IMR-90 (cell line): ENCODE results near the gene NEUROD2. TPM values are rescaled to one million over a fixed set of nuclear protein-coding genes. Genes with fewer than 3 reads are reported as not detected.

Experiments
- ATAC-seq: fragments of 200-7000 bp; cut with Tn5 transposase; 2 replicates; pipeline ENCODE4 v1.9.1; 2020; ENCODE audit warnings: low read depth, mild to moderate bottlenecking, moderate library complexity
- Bru-seq: library from RNA; stranded (reverse); fragments of 400-500 nt; gene quantifications from one replicate; lab custom pipeline; 2021; lab: Mats Ljungman, UMichigan
- BruChase-seq, 2 experiments: library from RNA; stranded (reverse); fragments of 400-500 nt; gene quantifications; one replicate each; lab custom pipeline; 2021; lab: Mats Ljungman, UMichigan
- BruUV-seq: library from RNA; stranded (reverse); fragments of 400-500 nt; replicated peaks from 2 replicates; lab custom pipeline; 2021; lab: Mats Ljungman, UMichigan
- CTCF ChIA-PET: fragments of 300-600 bp; formaldehyde crosslinking; extraction: SDS; loops from one replicate; lab custom pipeline; 2021; ENCODE audit warnings: antibody characterized with exemption; lab: Yijun Ruan, JAX
- POLR2A ChIA-PET: fragments of 300-600 bp; sonication (Branson Sonifier 250); formaldehyde crosslinking; loops from one replicate; lab custom pipeline; 2022; ENCODE audit warnings: antibody characterized with exemption; ENCODE audit not compliant: unreplicated experiment; lab: Charles Lee
- DNase-seq: peaks from one replicate; pipeline ENCODE4 v3.0.0; 2013
- H2AFZ ChIP-seq: replicated peaks from 2 replicates; pipeline ENCODE3; 2013; ENCODE audit warnings: low read length, mild to moderate bottlenecking; ENCODE audit not compliant: poor library complexity
- H2AK5ac ChIP-seq: 2 replicates; pipeline ENCODE4 v1.6.1; 2013; ENCODE audit warnings: low read depth, low read length, inconsistent platforms
- H2AK9ac ChIP-seq: replicated peaks from 2 replicates; pipeline ENCODE3; 2013; ENCODE audit warnings: mild to moderate bottlenecking, low read depth, low read length, moderate library complexity; ENCODE audit not compliant: poor library complexity
- H2BK120ac ChIP-seq: 2 replicates; pipeline ENCODE4 v1.6.1; 2013; ENCODE audit warnings: low read depth, low read length, inconsistent platforms
- H2BK15ac ChIP-seq: 3 replicates; pipeline ENCODE4 v1.6.1; 2013; ENCODE audit warnings: low read depth, low read length, inconsistent platforms
- H2BK20ac ChIP-seq: 2 replicates; pipeline ENCODE4 v1.6.1; 2013; ENCODE audit warnings: low read depth, mild to moderate bottlenecking, inconsistent platforms, low read length, moderate library complexity
- H2BK5ac ChIP-seq: 2 replicates; pipeline ENCODE4 v1.6.1; 2013; ENCODE audit warnings: mild to moderate bottlenecking, low read depth, low read length, inconsistent platforms; ENCODE audit not compliant: poor library complexity, severe bottlenecking
- H3K14ac ChIP-seq: replicated peaks from 2 replicates; pipeline ENCODE4 v1.6.1; 2013; ENCODE audit warnings: low read depth, low read length, inconsistent platforms
- H3K18ac ChIP-seq: 2 replicates; pipeline ENCODE4 v1.6.1; 2013; ENCODE audit warnings: low read depth, low read length, control low read depth
- H3K23ac ChIP-seq: 2 replicates; pipeline ENCODE4 v1.6.1; 2013; ENCODE audit warnings: low read depth, low read length, inconsistent platforms
- H3K27ac ChIP-seq: 2 replicates; pipeline ENCODE4 v1.5.1; 2013; ENCODE audit warnings: mild to moderate bottlenecking, control low read depth, low read length; ENCODE audit not compliant: insufficient read depth
- H3K27me3 ChIP-seq: 2 replicates; pipeline ENCODE4 v1.6.1; 2013; ENCODE audit warnings: low read length; ENCODE audit not compliant: control insufficient read depth, insufficient read depth
- H3K36me3 ChIP-seq: 2 replicates; pipeline ENCODE4 v1.6.1; 2013; ENCODE audit warnings: low read length, mixed read lengths; ENCODE audit not compliant: control insufficient read depth, insufficient read depth
- H3K4ac ChIP-seq: 2 replicates; pipeline ENCODE4 v1.6.1; 2013; ENCODE audit warnings: low read depth, low read length, inconsistent platforms
- H3K4me1 ChIP-seq: 2 replicates; pipeline ENCODE4 v1.6.1; 2013; ENCODE audit warnings: low read length, mixed read lengths; ENCODE audit not compliant: control insufficient read depth, insufficient read depth
- H3K4me2 ChIP-seq: 2 replicates; pipeline ENCODE4 v1.6.1; 2013; ENCODE audit warnings: low read depth, mild to moderate bottlenecking, control low read depth, low read length, moderate library complexity
- H3K4me3 ChIP-seq: 2 replicates; pipeline ENCODE4 v1.5.1; 2013; ENCODE audit warnings: low read depth, mild to moderate bottlenecking, control low read depth, low read length, moderate library complexity; ENCODE audit not compliant: insufficient read depth
- H3K56ac ChIP-seq: 2 replicates; pipeline ENCODE4 v1.6.1; 2013; ENCODE audit warnings: low read length, inconsistent platforms; ENCODE audit not compliant: insufficient read depth; ENCODE audit errors: extremely low read depth
- H3K79me1 ChIP-seq, 2 experiments: 2 replicates each; pipeline ENCODE4 v1.6.1; 2013; ENCODE audit warnings: low read length in 2 of 2, inconsistent platforms in 1 of 2, low read depth in 1 of 2
- H3K9ac ChIP-seq: 2 replicates; pipeline ENCODE4 v1.6.1; 2013; ENCODE audit warnings: low read depth, low read length, control low read depth
- H3K9me1 ChIP-seq: 2 replicates; pipeline ENCODE4 v1.6.1; 2013; ENCODE audit warnings: low read length, inconsistent platforms; ENCODE audit not compliant: insufficient read depth
- H3K9me3 ChIP-seq: 2 replicates; pipeline ENCODE4 v1.6.1; 2013; ENCODE audit warnings: low read length; ENCODE audit not compliant: control insufficient read depth, insufficient read depth
- H4K20me1 ChIP-seq: 2 replicates; pipeline ENCODE4 v1.6.1; 2013; ENCODE audit warnings: low read length, inconsistent platforms; ENCODE audit not compliant: insufficient read depth
- H4K5ac ChIP-seq: 2 replicates; pipeline ENCODE4 v1.6.1; 2013; ENCODE audit warnings: mild to moderate bottlenecking, low read depth, low read length, control low read depth
- H4K8ac ChIP-seq, 2 experiments: 2 replicates each; pipeline ENCODE4 v1.6.1; 2013; ENCODE audit warnings: low read depth in 2 of 2, low read length in 2 of 2, control low read depth in 1 of 2, inconsistent platforms in 1 of 2
- H4K91ac ChIP-seq: 2 replicates; pipeline ENCODE4 v1.6.1; 2013; ENCODE audit warnings: low read depth, low read length, inconsistent platforms; ENCODE audit not compliant: insufficient read depth
- BHLHE40 ChIP-seq: fragments of 150-350 bp; IDR thresholded peaks from 2 replicates; pipeline ENCODE4 v1.6.1; 2016; ENCODE audit warnings: mild to moderate bottlenecking, low read depth, low read length
- CEBPB ChIP-seq: IDR thresholded peaks from 2 replicates; pipeline ENCODE4 v1.6.1; 2012; ENCODE audit warnings: low read depth, low read length, improper control_type of control experiment
- CHD1 ChIP-seq: IDR thresholded peaks from 2 replicates; pipeline ENCODE4 v1.6.1; 2012; ENCODE audit warnings: low read depth, low read length, improper control_type of control experiment
- FOS ChIP-seq: fragments of 150-350 bp; IDR thresholded peaks from 2 replicates; pipeline ENCODE4 v1.6.1; 2016; ENCODE audit warnings: low read depth, low read length
- MAFK ChIP-seq: IDR thresholded peaks from 2 replicates; pipeline ENCODE4 v1.6.1; 2012; ENCODE audit warnings: low read depth, low read length, improper control_type of control experiment
- MAZ ChIP-seq: IDR thresholded peaks from 2 replicates; pipeline ENCODE4 v1.6.1; 2012; ENCODE audit warnings: low read depth, mild to moderate bottlenecking, low read length, improper control_type of control experiment, moderate library complexity, borderline replicate concordance
- MXI1 ChIP-seq: IDR thresholded peaks from 2 replicates; pipeline ENCODE4 v1.6.1; 2012; ENCODE audit warnings: low read depth, mild to moderate bottlenecking, low read length, moderate library complexity, borderline replicate concordance
- NFE2L2 ChIP-seq: fragments of 150-350 bp; IDR thresholded peaks from 2 replicates; pipeline ENCODE4 v1.6.1; 2016; ENCODE audit warnings: low read depth, mild to moderate bottlenecking, low read length
- POLR2A ChIP-seq: IDR thresholded peaks from 2 replicates; pipeline ENCODE4 v1.6.1; 2012; ENCODE audit warnings: mild to moderate bottlenecking, low read depth, low read length
- RAD21 ChIP-seq: IDR thresholded peaks from 2 replicates; pipeline ENCODE4 v1.6.1; 2012; ENCODE audit warnings: low read length, improper control_type of control experiment
- RCOR1 ChIP-seq: IDR thresholded peaks from 2 replicates; pipeline ENCODE4 v1.6.1; 2012; ENCODE audit warnings: mild to moderate bottlenecking, low read length, improper control_type of control experiment; ENCODE audit not compliant: insufficient replicate concordance
- RFX5 ChIP-seq: IDR thresholded peaks from 2 replicates; pipeline ENCODE4 v1.8.0; 2012; ENCODE audit warnings: low read depth, mild to moderate bottlenecking, low read length, moderate library complexity
- SMC3 ChIP-seq: fragments of 150-350 bp; IDR thresholded peaks from 2 replicates; pipeline ENCODE4 v1.6.1; 2016; ENCODE audit warnings: low read depth, mild to moderate bottlenecking, antibody characterized with exemption, low read length, moderate library complexity
- WGBS, 2 experiments: methylation state at CpG; one replicate each; pipeline versions ENCODE4 v1.1.5 to v1.1.7; 2013; ENCODE audit warnings: missing lambda C conversion rate in 2 of 2; ENCODE audit not compliant: insufficient read length in 1 of 2; ENCODE audit errors: extremely low coverage in 2 of 2; 5-methylcytosine and 5-hydroxymethylcytosine counted together
- dilution Hi-C: fragments of 300-500 bp; cut with HindIII; formaldehyde crosslinking; loops from one replicate; pipeline ENCODE4 v1.14.3; 2018; ENCODE audit warnings: low sequenced_read_pairs; ENCODE audit not compliant: unreplicated experiment
- in situ Hi-C: fragments of 300-500 bp; cut with MboI; formaldehyde crosslinking; loops from 3 replicates; pipeline ENCODE4 v1.14.3; 2019; ENCODE audit warnings: low sequenced_read_pairs, inconsistent platforms, mixed read lengths
- intact Hi-C: fragments of 100-400 bp; cut with micrococcal nuclease; formaldehyde crosslinking; loops from 2 replicates; pipeline ENCODE4 v1.10.0; 2022
- long read RNA-seq: library from polyadenylated mRNA; unstranded; transcript quantifications from one replicate; pipeline ENCODE4 v2.0.0, GENCODE V29; 2021; ENCODE audit not compliant: unreplicated experiment
- polyA plus RNA-seq, 3 experiments: library from polyadenylated mRNA; depleted of rRNA; stranded (reverse); fragments of >200 nt; gene quantifications; 2 replicates each; pipeline ENCODE4 v1.2.3, GENCODE V29; 2012; ENCODE audit warnings: low replicate concordance in 1 of 3
- total RNA-seq: library from RNA; depleted of rRNA; stranded (reverse); fragments of >200 nt; gene quantifications from 2 replicates; pipeline ENCODE4 v1.2.3, GENCODE V29; 2012; rRNA removed
- TF ChIP-seq, protein P1 (sequence below): fragments of 150-350 bp; IDR thresholded peaks from 2 replicates; pipeline ENCODE4 v1.6.1; 2017; ENCODE audit warnings: mild to moderate bottlenecking, antibody characterized with exemption, low read length, low read depth
- TF ChIP-seq, protein P2 (sequence below): fragments of 150-350 bp; IDR thresholded peaks from 2 replicates; pipeline ENCODE4 v1.6.1; 2016; ENCODE audit warnings: low read depth, mild to moderate bottlenecking, low read length, moderate library complexity, borderline replicate concordance
- TF ChIP-seq, protein P3 (sequence below): conservative IDR thresholded peaks from 2 replicates; pipeline ENCODE4 v1.5.1; 2012; ENCODE audit warnings: mild to moderate bottlenecking, low read depth, low read length, improper control_type of control experiment

The NEUROD2 gene
- total RNA-seq (not detected in 2 replicates), polyA plus RNA-seq (2012; rRNA removed) (not detected in 2 replicates), Bru-seq, nascent RNA (not detected), BruChase-seq, experiment 1, labeled RNA remaining after a 6-hour chase (not detected), BruChase-seq, experiment 2, labeled RNA remaining after a 2-hour chase (not detected)
- polyA plus RNA-seq (2012; cell fraction: cytosol; rRNA removed) = not detected in 2 replicates
- 0.03 TPM in 1 of 2 replicates, not detected in the other for polyA plus RNA-seq (2012; cell fraction: nucleus; rRNA removed; ENCODE audit: low replicate concordance)
- long read RNA-seq = 0 reads

DNA sequence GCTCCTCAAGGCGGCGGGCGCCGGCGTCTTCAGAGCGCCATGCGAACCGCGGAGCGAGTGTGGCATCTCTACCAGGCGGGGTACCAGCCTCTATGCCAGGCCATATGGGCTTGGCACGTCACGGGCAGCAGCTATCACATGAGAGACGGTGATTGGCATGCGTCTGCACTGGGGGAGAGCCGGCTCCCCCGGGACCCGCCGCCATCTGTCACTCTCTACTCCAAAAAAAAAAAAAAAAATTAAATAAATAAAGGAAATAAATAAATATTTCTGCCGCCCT lies at the start of gene NEUROD2:
NEUROD2 (minus strand) TSS at position 70 of the 280 bp plus-strand sequence. CDS start 1,321 bp downstream, outside the sequence.
- ChIA-PET POLR2A (no interaction called here), CTCF (no interaction called here)
- Histone ChIP-seq H2BK5ac (no peak within 1 kb of the TSS), H2AK9ac (no peak within 1 kb of the TSS), H3K36me3 (no peaks in the 10 kb centered on the region), H3K79me1 (no peaks in the 10 kb centered on the region), H3K23ac (no peak within 1 kb of the TSS), H3K18ac (no peak within 1 kb of the TSS), H2BK20ac (no peak within 1 kb of the TSS), H3K4me2 (no peak within 1 kb of the TSS), H3K4me1 (no peaks in the 10 kb centered on the region; the same call in 1 of the 2 replicates), H3K14ac (no peak within 1 kb of the TSS), H3K4ac (no peak within 1 kb of the TSS), H3K9ac (no peak within 1 kb of the TSS), H4K8ac (no peak within 1 kb of the TSS), H3K9me1 (no peaks in the 10 kb centered on the region), H4K20me1 (peaks cover 5% of the 10 kb centered on the region; the same call in 1 of the 2 replicates), H3K9me3 (0 out of 2 replicates have a peak, but pooled peaks cover 2% of the 10 kb centered on the region), H2AK5ac (no peak within 1 kb of the TSS), H2BK120ac (no peak within 1 kb of the TSS), H4K91ac (no peak within 1 kb of the TSS), H3K4me3 (no peak within 1 kb of the TSS), H3K56ac (no peak within 1 kb of the TSS), H2BK15ac (no peak within 1 kb of the TSS), H3K27me3 (peaks cover 86% of the 10 kb centered on the region), H2AFZ (no peak within 1 kb of the TSS), H4K5ac (no peak within 1 kb of the TSS), H3K27ac (no peak within 1 kb of the TSS)
- TF ChIP-seq SMC3 (no peak), CEBPB (no peak), MAZ (no peak), RFX5 (no peak), MAFK (no peak), BHLHE40 (no peak), RAD21 (no peak), FOS (no peak), MXI1 (no peak), NFE2L2 (no peak), CHD1 (no peak), POLR2A (no peak), RCOR1 (no peak)
- TF ChIP-seq, protein P1, sequence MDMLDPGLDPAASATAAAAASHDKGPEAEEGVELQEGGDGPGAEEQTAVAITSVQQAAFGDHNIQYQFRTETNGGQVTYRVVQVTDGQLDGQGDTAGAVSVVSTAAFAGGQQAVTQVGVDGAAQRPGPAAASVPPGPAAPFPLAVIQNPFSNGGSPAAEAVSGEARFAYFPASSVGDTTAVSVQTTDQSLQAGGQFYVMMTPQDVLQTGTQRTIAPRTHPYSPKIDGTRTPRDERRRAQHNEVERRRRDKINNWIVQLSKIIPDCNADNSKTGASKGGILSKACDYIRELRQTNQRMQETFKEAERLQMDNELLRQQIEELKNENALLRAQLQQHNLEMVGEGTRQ = no peak
- TF ChIP-seq, protein P2, sequence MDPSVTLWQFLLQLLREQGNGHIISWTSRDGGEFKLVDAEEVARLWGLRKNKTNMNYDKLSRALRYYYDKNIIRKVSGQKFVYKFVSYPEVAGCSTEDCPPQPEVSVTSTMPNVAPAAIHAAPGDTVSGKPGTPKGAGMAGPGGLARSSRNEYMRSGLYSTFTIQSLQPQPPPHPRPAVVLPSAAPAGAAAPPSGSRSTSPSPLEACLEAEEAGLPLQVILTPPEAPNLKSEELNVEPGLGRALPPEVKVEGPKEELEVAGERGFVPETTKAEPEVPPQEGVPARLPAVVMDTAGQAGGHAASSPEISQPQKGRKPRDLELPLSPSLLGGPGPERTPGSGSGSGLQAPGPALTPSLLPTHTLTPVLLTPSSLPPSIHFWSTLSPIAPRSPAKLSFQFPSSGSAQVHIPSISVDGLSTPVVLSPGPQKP = no peak
- TF ChIP-seq, protein P3, sequence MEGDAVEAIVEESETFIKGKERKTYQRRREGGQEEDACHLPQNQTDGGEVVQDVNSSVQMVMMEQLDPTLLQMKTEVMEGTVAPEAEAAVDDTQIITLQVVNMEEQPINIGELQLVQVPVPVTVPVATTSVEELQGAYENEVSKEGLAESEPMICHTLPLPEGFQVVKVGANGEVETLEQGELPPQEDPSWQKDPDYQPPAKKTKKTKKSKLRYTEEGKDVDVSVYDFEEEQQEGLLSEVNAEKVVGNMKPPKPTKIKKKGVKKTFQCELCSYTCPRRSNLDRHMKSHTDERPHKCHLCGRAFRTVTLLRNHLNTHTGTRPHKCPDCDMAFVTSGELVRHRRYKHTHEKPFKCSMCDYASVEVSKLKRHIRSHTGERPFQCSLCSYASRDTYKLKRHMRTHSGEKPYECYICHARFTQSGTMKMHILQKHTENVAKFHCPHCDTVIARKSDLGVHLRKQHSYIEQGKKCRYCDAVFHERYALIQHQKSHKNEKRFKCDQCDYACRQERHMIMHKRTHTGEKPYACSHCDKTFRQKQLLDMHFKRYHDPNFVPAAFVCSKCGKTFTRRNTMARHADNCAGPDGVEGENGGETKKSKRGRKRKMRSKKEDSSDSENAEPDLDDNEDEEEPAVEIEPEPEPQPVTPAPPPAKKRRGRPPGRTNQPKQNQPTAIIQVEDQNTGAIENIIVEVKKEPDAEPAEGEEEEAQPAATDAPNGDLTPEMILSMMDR = no peak
- ATAC-seq = no peak
- no TSS peak for BruUV-seq
- intact Hi-C loops (no loop called here), in situ Hi-C loops (no loop called here), dilution Hi-C loops (no loop called here)
- DNase-seq = no peak
- WGBS, 2 experiments = no CpG with 5 or more reads among the region's 20 CpGs
